ENCODE results near the gene C3orf22. TPM values are rescaled to one million over a fixed set of nuclear protein-coding genes. Genes with fewer than 3 reads are reported as not detected.

The C3orf22 gene
- polyA plus RNA-seq, 1 donor (not counting 4 experiments of a cell fraction or from before 2014, with no cell fraction given), result not detected

GRCh38 chr3:126551121-126551838, 7.5 kb downstream of the C3orf22 start:
- Histone ChIP-seq H3K9ac (ENCODE audit: control insufficient read depth, extremely low read depth, insufficient read depth, low read length) (no peak overlapping the region), H3K4me2 (ENCODE audit: control insufficient read depth, extremely low read depth, insufficient read depth, low read depth, low read length) (no peak overlapping the region), H2AFZ (ENCODE audit: control insufficient read depth, low read length) (no peak overlapping the region), H3K4me3 (ENCODE audit: control insufficient read depth in 2 of 3, extremely low read depth in 1 of 3, insufficient read depth in 2 of 3, low read depth in 1 of 3, low read length in 3 of 3) (no peak overlapping the region), H3K36me3 (ENCODE audit: control insufficient read depth in 2 of 2, extremely low read depth in 1 of 2, insufficient read depth in 2 of 2, low read length in 2 of 2) (no peaks in the 10 kb centered on the region), H3K9me1 (ENCODE audit: control insufficient read depth, extremely low read depth, insufficient read depth, low read length) (no peaks in the 10 kb centered on the region), H3K4me1 (ENCODE audit: control insufficient read depth, extremely low read depth, insufficient read depth, low read length) (no peaks in the 10 kb centered on the region), H3K9me3 (ENCODE audit: control insufficient read depth, low read depth, low read length) (no peaks in the 10 kb centered on the region), H4K20me1 (ENCODE audit: control insufficient read depth, extremely low read depth, insufficient read depth, low read length) (no peaks in the 10 kb centered on the region), H3K27ac (ENCODE audit: control insufficient read depth, insufficient read depth, low read length) (no peak overlapping the region), H3K79me2 (ENCODE audit: control insufficient read depth, insufficient read depth, low read length) (no peaks in the 10 kb centered on the region), H3K27me3 (ENCODE audit: control insufficient read depth, extremely low read depth, insufficient read depth, low read length) (peaks cover 31% of the 10 kb centered on the region)
- no peak for FAIRE-seq
- TF ChIP-seq CTCF (optimal IDR thresholded peaks at IDR 0.05 in 1 of 3, IDR thresholded peaks at IDR 0.05 in 1 of 3, conservative IDR thresholded peaks at IDR 0.05 in 1 of 3; ENCODE audit: extremely low read depth in 1 of 3, insufficient read depth in 2 of 3, low read length in 3 of 3), result no peak
- no peak for TF ChIP-seq EZH2 (IDR thresholded peaks at IDR 0.05; ENCODE audit: low read length)
- no peak for DNase-seq (ENCODE audit: low read depth, low spot score)
- dilution Hi-C loops (cut with MboI; ENCODE audit: extremely low pct_ligation_motif_present, low sequenced_read_pairs), result no loop called here

GRCh38 chr3:126550488-126551051, 8.2 kb downstream of the C3orf22 start:
- no peaks in the 10 kb centered on the region for H3K9me3 ChIP-seq (ENCODE audit: control insufficient read depth, low read depth, low read length)
- H4K20me1 ChIP-seq (ENCODE audit: control insufficient read depth, extremely low read depth, insufficient read depth, low read length), result no peaks in the 10 kb centered on the region
- no peak for FAIRE-seq
- no peak for TF ChIP-seq CTCF (optimal IDR thresholded peaks at IDR 0.05 in 1 of 3, IDR thresholded peaks at IDR 0.05 in 1 of 3, conservative IDR thresholded peaks at IDR 0.05 in 1 of 3; ENCODE audit: extremely low read depth in 1 of 3, insufficient read depth in 2 of 3, low read length in 3 of 3)
- no peak for TF ChIP-seq EZH2 (IDR thresholded peaks at IDR 0.05; ENCODE audit: low read length)
- H3K4me2 ChIP-seq (ENCODE audit: control insufficient read depth, extremely low read depth, insufficient read depth, low read depth, low read length), result no peak overlapping the region
- no peak overlapping the region for H2AFZ ChIP-seq (ENCODE audit: control insufficient read depth, low read length)
- no peak for DNase-seq (ENCODE audit: low read depth, low spot score)
- no peaks in the 10 kb centered on the region for H3K9me1 ChIP-seq (ENCODE audit: control insufficient read depth, extremely low read depth, insufficient read depth, low read length)
- H3K4me3 ChIP-seq (ENCODE audit: control insufficient read depth in 2 of 3, extremely low read depth in 1 of 3, insufficient read depth in 2 of 3, low read depth in 1 of 3, low read length in 3 of 3), result no peak overlapping the region
- dilution Hi-C loops (cut with MboI; ENCODE audit: extremely low pct_ligation_motif_present, low sequenced_read_pairs), result no loop called here
- no peaks in the 10 kb centered on the region for H3K36me3 ChIP-seq (ENCODE audit: control insufficient read depth in 2 of 2, extremely low read depth in 1 of 2, insufficient read depth in 2 of 2, low read length in 2 of 2)
- no peak overlapping the region for H3K27ac ChIP-seq (ENCODE audit: control insufficient read depth, insufficient read depth, low read length)
- no peaks in the 10 kb centered on the region for H3K4me1 ChIP-seq (ENCODE audit: control insufficient read depth, extremely low read depth, insufficient read depth, low read length)
- no peak overlapping the region for H3K9ac ChIP-seq (ENCODE audit: control insufficient read depth, extremely low read depth, insufficient read depth, low read length)
- no peaks in the 10 kb centered on the region for H3K79me2 ChIP-seq (ENCODE audit: control insufficient read depth, insufficient read depth, low read length)
- peaks cover 31% of the 10 kb centered on the region for H3K27me3 ChIP-seq (ENCODE audit: control insufficient read depth, extremely low read depth, insufficient read depth, low read length)
